ENCODE results near the gene FOCAD.

FOCAD gene

DNA sequence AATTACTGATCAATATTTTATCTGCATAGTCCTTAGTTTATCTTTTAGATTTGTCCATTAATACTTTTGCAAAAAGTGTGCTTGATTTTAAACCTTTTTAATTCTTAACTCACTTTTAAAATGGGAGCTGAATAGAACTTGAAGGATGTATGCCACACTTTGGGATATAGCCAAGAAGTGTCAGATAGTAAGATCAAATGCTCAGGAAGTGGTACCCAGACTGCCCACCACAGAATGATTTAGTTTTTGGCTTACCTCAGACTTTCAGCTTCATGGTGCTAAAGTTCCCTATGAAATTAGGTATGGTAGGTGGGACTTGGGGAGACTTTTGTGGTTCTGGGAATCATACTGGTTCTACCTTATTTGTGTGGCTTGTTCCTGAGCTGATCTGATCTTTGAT is 14.7 kb downstream of the FOCAD start:
- H3K9ac ChIP-seq (ENCODE audit: low read length) = no peak overlapping the region
- no peaks in the 10 kb centered on the region for H3K9me2 ChIP-seq (replicated peaks; ENCODE audit: insufficient read depth, low read length)
- no peaks in the 10 kb centered on the region for H3K4me1 ChIP-seq (ENCODE audit: low read length)
- H4K20me1 ChIP-seq (ENCODE audit: insufficient read depth, low read length) = no peaks in the 10 kb centered on the region
- DNase-seq = no peak
- no peak for TF ChIP-seq EZH2phosphoT487 (IDR thresholded peaks at IDR 0.05; ENCODE audit: low read length)
- no peak for TF ChIP-seq EZH2 (optimal IDR thresholded peaks at IDR 0.05; ENCODE audit: low read depth, low read length)
- no peak for TF ChIP-seq CTCF (IDR thresholded peaks at IDR 0.05; ENCODE audit: low read length)
- H3F3A ChIP-seq (ENCODE audit: insufficient read depth, low read length) = no peaks in the 10 kb centered on the region
- H3K79me2 ChIP-seq (ENCODE audit: low read length) = no peaks in the 10 kb centered on the region
- no peaks in the 10 kb centered on the region for H3K36me3 ChIP-seq (replicated peaks; ENCODE audit: insufficient read depth, low read length)
- H3K4me2 ChIP-seq (ENCODE audit: low read depth, low read length) = no peak overlapping the region
- no peak overlapping the region for H3K27ac ChIP-seq (ENCODE audit: low read length)
- no peak overlapping the region for H2AFZ ChIP-seq (ENCODE audit: low read length)
- no peak overlapping the region for H3K4me3 ChIP-seq (ENCODE audit: low read length)
- no peaks in the 10 kb centered on the region for H3K9me3 ChIP-seq (replicated peaks; ENCODE audit: insufficient read depth, low read length)
- H3K27me3 ChIP-seq (replicated peaks; ENCODE audit: insufficient read depth, low read length) = no peaks in the 10 kb centered on the region

DNA sequence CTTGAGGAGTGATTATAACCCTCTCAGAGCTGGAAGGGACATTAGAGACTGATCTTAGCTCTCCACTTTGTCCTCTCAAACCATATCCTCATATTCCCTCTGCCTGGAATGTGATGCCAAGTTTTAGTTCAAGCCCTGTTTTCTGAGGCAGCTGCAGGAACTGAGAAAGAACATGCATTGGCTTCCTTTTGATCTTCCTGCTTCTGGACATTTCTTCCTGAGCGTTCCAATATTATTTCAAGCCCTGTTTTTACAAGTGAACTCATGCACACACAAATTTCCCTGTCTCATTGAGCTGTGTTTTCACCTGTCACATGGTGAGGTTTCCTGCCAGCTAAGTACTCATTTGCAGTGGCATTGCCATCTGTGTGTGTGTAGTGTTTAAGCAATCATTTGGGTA is 17.0 kb downstream of the FOCAD start:
- Histone ChIP-seq H3K36me3 (replicated peaks; ENCODE audit: insufficient read depth, low read length) (no peaks in the 10 kb centered on the region), H3K27me3 (replicated peaks; ENCODE audit: insufficient read depth, low read length) (no peaks in the 10 kb centered on the region), H3K4me3 (ENCODE audit: low read length) (no peak overlapping the region), H3K27ac (ENCODE audit: low read length) (no peak overlapping the region), H3K9me3 (replicated peaks; ENCODE audit: insufficient read depth, low read length) (no peaks in the 10 kb centered on the region), H3K4me1 (ENCODE audit: low read length) (no peaks in the 10 kb centered on the region), H3K9me2 (replicated peaks; ENCODE audit: insufficient read depth, low read length) (no peaks in the 10 kb centered on the region), H2AFZ (ENCODE audit: low read length) (no peak overlapping the region), H3K79me2 (ENCODE audit: low read length) (no peaks in the 10 kb centered on the region), H3K9ac (ENCODE audit: low read length) (no peak overlapping the region), H3F3A (ENCODE audit: insufficient read depth, low read length) (no peaks in the 10 kb centered on the region), H3K4me2 (ENCODE audit: low read depth, low read length) (no peak overlapping the region), H4K20me1 (ENCODE audit: insufficient read depth, low read length) (no peaks in the 10 kb centered on the region)
- DNase-seq = no peak
- no peak for TF ChIP-seq EZH2 (optimal IDR thresholded peaks at IDR 0.05; ENCODE audit: low read depth, low read length)
- no peak for TF ChIP-seq CTCF (IDR thresholded peaks at IDR 0.05; ENCODE audit: low read length)
- TF ChIP-seq EZH2phosphoT487 (IDR thresholded peaks at IDR 0.05; ENCODE audit: low read length) = no peak

- Histone ChIP-seq H2AFZ (ENCODE audit: low read length) (no peak overlapping the region), H3K9me3 (replicated peaks; ENCODE audit: insufficient read depth, low read length) (no peaks in the 10 kb centered on the region), H3K9me2 (replicated peaks; ENCODE audit: insufficient read depth, low read length) (no peaks in the 10 kb centered on the region), H3K4me1 (ENCODE audit: low read length) (no peaks in the 10 kb centered on the region), H3K4me2 (ENCODE audit: low read depth, low read length) (no peak overlapping the region), H3K36me3 (replicated peaks; ENCODE audit: insufficient read depth, low read length) (no peaks in the 10 kb centered on the region), H3K27me3 (replicated peaks; ENCODE audit: insufficient read depth, low read length) (no peaks in the 10 kb centered on the region), H3K27ac (ENCODE audit: low read length) (no peak overlapping the region), H3F3A (ENCODE audit: insufficient read depth, low read length) (no peaks in the 10 kb centered on the region), H3K9ac (ENCODE audit: low read length) (no peak overlapping the region), H3K4me3 (ENCODE audit: low read length) (no peak overlapping the region), H3K79me2 (ENCODE audit: low read length) (no peaks in the 10 kb centered on the region), H4K20me1 (ENCODE audit: insufficient read depth, low read length) (no peaks in the 10 kb centered on the region)
- TF ChIP-seq EZH2 (optimal IDR thresholded peaks at IDR 0.05; ENCODE audit: low read depth, low read length) (no peak), EZH2phosphoT487 (IDR thresholded peaks at IDR 0.05; ENCODE audit: low read length) (no peak), CTCF (IDR thresholded peaks at IDR 0.05; ENCODE audit: low read length) (no peak)
- no peak for DNase-seq
Observed at GRCh38 chr9:20702570-20702969, 18.5 kb downstream of the FOCAD start.
